Mesenchymal stem cell (in vitro differentiated cells and primary cell): Measurements from ENCODE around the gene TSGA10.

Source experiments
- DNase-seq: peaks from one replicate; pipeline ENCODE4 v3.0.0-alpha.2; 2013
- H2AFZ ChIP-seq: one replicate; pipeline ENCODE4 v1.6.1; 2013; ENCODE audit warnings: low read depth, mild to moderate bottlenecking, control low read depth, inconsistent platforms, low read length, moderate library complexity
- H2AK5ac ChIP-seq: 2 replicates; pipeline ENCODE4 v1.6.1; 2013; ENCODE audit warnings: low read length, moderate library complexity, mild to moderate bottlenecking, inconsistent platforms; ENCODE audit not compliant: severe bottlenecking
- H2BK120ac ChIP-seq: one replicate; pipeline ENCODE4 v1.6.1; 2013; ENCODE audit warnings: low read depth, mild to moderate bottlenecking, inconsistent platforms, low read length, moderate library complexity
- H2BK12ac ChIP-seq, 2 experiments: one replicate each; pipeline ENCODE4 v1.6.1; 2013; ENCODE audit warnings: inconsistent platforms in 2 of 2, low read length in 2 of 2, mild to moderate bottlenecking in 2 of 2, moderate library complexity in 2 of 2, control low read depth in 1 of 2
- H2BK15ac ChIP-seq: one replicate; pipeline ENCODE4 v1.6.1; 2013; ENCODE audit warnings: mild to moderate bottlenecking, low read depth, inconsistent platforms; ENCODE audit not compliant: poor library complexity, severe bottlenecking
- H2BK5ac ChIP-seq: 2 replicates; pipeline ENCODE4 v1.6.1; 2013; ENCODE audit warnings: low read depth, mild to moderate bottlenecking, low read length, control low read depth, inconsistent platforms; ENCODE audit not compliant: poor library complexity, severe bottlenecking
- H3K14ac ChIP-seq, 2 experiments: one replicate each; pipeline ENCODE4 v1.6.1; 2013; ENCODE audit warnings: inconsistent platforms in 2 of 2, low read length in 2 of 2, control low read depth in 1 of 2, mild to moderate bottlenecking in 1 of 2, moderate library complexity in 1 of 2
- H3K18ac ChIP-seq, 2 experiments: one replicate each; pipeline ENCODE4 v1.6.1; 2013; ENCODE audit warnings: inconsistent platforms in 2 of 2, low read length in 2 of 2, control low read depth in 1 of 2, low read depth in 1 of 2, mild to moderate bottlenecking in 1 of 2
- H3K23ac ChIP-seq, 2 experiments: one replicate each; pipeline ENCODE4 v1.6.1; 2013; ENCODE audit warnings: inconsistent platforms in 2 of 2, low read length in 2 of 2, mild to moderate bottlenecking in 2 of 2, moderate library complexity in 2 of 2, control low read depth in 1 of 2
- H3K27ac ChIP-seq: 2 replicates; pipeline ENCODE4 v1.5.1; 2013; ENCODE audit warnings: mild to moderate bottlenecking, moderate library complexity, low read length, control low read depth, inconsistent platforms; ENCODE audit not compliant: poor library complexity, severe bottlenecking
- H3K27me3 ChIP-seq, 2 experiments: 2 replicates each; pipeline versions ENCODE4 v1.6.1 to v1.7.0; 2013; ENCODE audit warnings: low read length in 2 of 2, mild to moderate bottlenecking in 2 of 2, moderate library complexity in 2 of 2, control low read depth in 1 of 2, inconsistent platforms in 1 of 2; ENCODE audit not compliant: control insufficient read depth in 1 of 2, insufficient read depth in 1 of 2
- H3K36me3 ChIP-seq, 2 experiments: 2 replicates each; pipeline versions ENCODE4 v1.6.1 to v1.7.0; 2013; ENCODE audit warnings: low read length in 2 of 2, control low read depth in 1 of 2, inconsistent platforms in 1 of 2, low read depth in 1 of 2, mild to moderate bottlenecking in 1 of 2; ENCODE audit not compliant: insufficient read depth in 2 of 2, control insufficient read depth in 1 of 2
- H3K4ac ChIP-seq, 2 experiments: one replicate each; pipeline ENCODE4 v1.6.1; 2013; ENCODE audit warnings: inconsistent platforms in 2 of 2, low read length in 2 of 2, mild to moderate bottlenecking in 2 of 2, moderate library complexity in 2 of 2, control low read depth in 1 of 2, low read depth in 1 of 2
- H3K4me1 ChIP-seq: 2 replicates; pipeline ENCODE4 v1.6.1; 2013; ENCODE audit warnings: low read depth, low read length, control low read depth; ENCODE audit not compliant: control insufficient read depth, insufficient read depth
- H3K4me2 ChIP-seq: 2 replicates; pipeline ENCODE4 v1.6.1; 2013; ENCODE audit warnings: low read length, mild to moderate bottlenecking, inconsistent platforms; ENCODE audit not compliant: poor library complexity, severe bottlenecking
- H3K4me3 ChIP-seq, 2 experiments: 2 replicates each; pipeline versions ENCODE4 v1.5.1 to v1.7.0; 2013; ENCODE audit warnings: low read length in 2 of 2, mild to moderate bottlenecking in 2 of 2, control low read depth in 1 of 2, low read depth in 1 of 2; ENCODE audit not compliant: insufficient read depth in 1 of 2
- H3K79me1 ChIP-seq: replicated peaks from 2 replicates; pipeline ENCODE4 v1.6.1; 2013; ENCODE audit warnings: mild to moderate bottlenecking, control low read depth, low read length, inconsistent platforms; ENCODE audit not compliant: poor library complexity, severe bottlenecking
- H3K9ac ChIP-seq: 2 replicates; pipeline ENCODE4 v1.7.0; 2013; ENCODE audit warnings: mild to moderate bottlenecking, low read length, moderate library complexity
- H3K9me3 ChIP-seq: 2 replicates; pipeline ENCODE4 v1.7.0; 2013; ENCODE audit warnings: mild to moderate bottlenecking, low read length; ENCODE audit not compliant: control insufficient read depth
- H4K8ac ChIP-seq: one replicate; pipeline ENCODE4 v1.6.1; 2013; ENCODE audit warnings: inconsistent platforms, mild to moderate bottlenecking, low read length, moderate library complexity
- H4K91ac ChIP-seq: one replicate; pipeline ENCODE4 v1.6.1; 2013; ENCODE audit warnings: mild to moderate bottlenecking, low read length, inconsistent platforms
- WGBS: methylation state at CpG from one replicate; pipeline ENCODE4 v1.1.7; 2013; ENCODE audit warnings: mixed read lengths; 5-methylcytosine and 5-hydroxymethylcytosine counted together

The TSGA10 gene

GRCh38 chr2:99180755-99181623 is 26.2 kb upstream of the TSGA10 start, which contains the start of the genes MITD1 and MRPL30:
TSS of gene MITD1 (minus strand) at chr2:99181058. CDS start at chr2:99180981, 77 bp downstream.
TSS of gene MRPL30 (plus strand) at chr2:99181184. CDS start at chr2:99186204, 5,020 bp downstream.
- peak; percentile 98 for DNase-seq
- Histone ChIP-seq H3K4ac (peak within 1 kb of the TSS in 1 of 2 experiments; percentile 47), H3K4me2 (peak within 1 kb of the TSS; percentile 94), H3K9ac (peak within 1 kb of the TSS; percentile 97), H3K27me3 (no peaks in the 10 kb centered on the region), H4K91ac (peak within 1 kb of the TSS; percentile 84), H2BK12ac (no peak within 1 kb of the TSS), H3K18ac (peak within 1 kb of the TSS; percentile 85 to 88), H3K4me3 (peak within 1 kb of the TSS; percentile 82 to 99), H3K4me1 (peaks cover 4% of the 10 kb centered on the region), H4K8ac (peak within 1 kb of the TSS; percentile 95), H2BK120ac (peak within 1 kb of the TSS; percentile 8), H3K36me3 (no peaks in the 10 kb centered on the region), H3K23ac (no peak within 1 kb of the TSS), H2BK15ac (peak within 1 kb of the TSS; percentile 65), H3K79me1 (peaks cover 22% of the 10 kb centered on the region), H3K14ac (peak within 1 kb of the TSS in 1 of 2 experiments; percentile 39), H2AK5ac (no peak within 1 kb of the TSS), H2AFZ (peak within 1 kb of the TSS; percentile 91), H3K27ac (peak within 1 kb of the TSS; percentile 94), H2BK5ac (peak within 1 kb of the TSS; percentile 69), H3K9me3 (no peaks in the 10 kb centered on the region)
- WGBS, result under 1% methylated on average over 39 of the region's 39 CpGs

DNA sequence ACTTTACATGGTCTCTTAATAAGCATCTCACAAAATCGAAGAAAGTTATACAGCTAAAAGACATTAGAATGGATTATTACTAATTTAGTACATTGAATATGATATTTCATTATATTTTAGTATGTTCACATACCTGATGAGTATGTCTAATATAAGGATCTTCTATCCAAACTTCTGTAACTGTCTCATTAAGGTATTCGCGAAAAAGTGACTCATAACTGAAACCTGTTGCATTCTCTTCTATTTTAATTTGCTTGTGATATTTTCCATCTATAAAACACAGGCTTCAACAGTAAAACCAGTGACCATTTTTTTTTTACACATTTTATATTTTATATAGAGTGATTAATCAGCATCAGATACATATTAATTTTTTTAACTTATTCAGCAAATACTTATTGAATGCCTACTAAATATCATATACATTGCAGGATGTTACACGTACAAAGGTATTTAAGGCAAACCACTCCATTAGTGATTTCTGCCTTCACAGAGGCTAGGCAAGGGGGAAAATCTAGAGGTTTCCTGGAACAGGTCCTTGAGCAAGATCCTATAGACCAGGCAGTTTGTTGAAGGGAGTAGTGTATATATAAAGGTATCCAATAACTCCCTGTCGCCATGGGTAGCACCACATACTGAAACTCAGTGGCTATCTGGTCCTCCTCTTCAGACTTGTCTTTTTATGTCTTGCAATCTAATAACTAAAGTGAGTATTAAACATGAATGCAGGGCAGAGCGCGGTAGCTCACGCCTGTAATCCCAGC is 16.8 kb upstream of the TSGA10 start:
- Histone ChIP-seq H3K18ac (no peak overlapping the region), H3K4me3 (no peak overlapping the region), H3K9me3 (no peaks in the 10 kb centered on the region), H3K4me1 (no peaks in the 10 kb centered on the region), H3K4me2 (no peak overlapping the region), H4K8ac (no peak overlapping the region), H2BK15ac (no peak overlapping the region), H2BK120ac (no peak overlapping the region), H3K14ac (no peak overlapping the region), H3K23ac (no peak overlapping the region), H2AFZ (no peak overlapping the region), H4K91ac (no peak overlapping the region), H2BK12ac (no peak overlapping the region), H3K9ac (no peak overlapping the region), H3K36me3 (peaks cover 8 to 61% of the 10 kb centered on the region in 2 experiments), H3K27me3 (no peaks in the 10 kb centered on the region), H2AK5ac (no peak overlapping the region), H3K4ac (no peak overlapping the region), H3K27ac (no peak overlapping the region), H3K79me1 (peaks cover 13% of the 10 kb centered on the region), H2BK5ac (no peak overlapping the region)
- WGBS, result 100% methylated on average over 6 of the region's 8 CpGs
- no peak for DNase-seq

- Histone ChIP-seq H2BK12ac (no peak overlapping the region), H3K9me3 (no peaks in the 10 kb centered on the region), H3K79me1 (peaks cover 10% of the 10 kb centered on the region), H3K27ac (no peak overlapping the region), H4K8ac (no peak overlapping the region), H2BK15ac (no peak overlapping the region), H2AFZ (no peak overlapping the region), H3K36me3 (peaks cover 8 to 80% of the 10 kb centered on the region in 2 experiments), H3K4ac (no peak overlapping the region), H3K14ac (no peak overlapping the region), H2BK120ac (no peak overlapping the region), H3K18ac (no peak overlapping the region), H3K4me3 (no peak overlapping the region), H3K4me2 (no peak overlapping the region), H2AK5ac (no peak overlapping the region), H4K91ac (no peak overlapping the region), H3K9ac (no peak overlapping the region), H2BK5ac (no peak overlapping the region), H3K4me1 (no peaks in the 10 kb centered on the region), H3K27me3 (no peaks in the 10 kb centered on the region), H3K23ac (no peak overlapping the region)
- DNase-seq, result no peak
- WGBS, result 100% methylated on average over 1 of the region's 1 CpG
Observed at GRCh38 chr2:99169534-99169933, 14.8 kb upstream of the TSGA10 start.

DNA sequence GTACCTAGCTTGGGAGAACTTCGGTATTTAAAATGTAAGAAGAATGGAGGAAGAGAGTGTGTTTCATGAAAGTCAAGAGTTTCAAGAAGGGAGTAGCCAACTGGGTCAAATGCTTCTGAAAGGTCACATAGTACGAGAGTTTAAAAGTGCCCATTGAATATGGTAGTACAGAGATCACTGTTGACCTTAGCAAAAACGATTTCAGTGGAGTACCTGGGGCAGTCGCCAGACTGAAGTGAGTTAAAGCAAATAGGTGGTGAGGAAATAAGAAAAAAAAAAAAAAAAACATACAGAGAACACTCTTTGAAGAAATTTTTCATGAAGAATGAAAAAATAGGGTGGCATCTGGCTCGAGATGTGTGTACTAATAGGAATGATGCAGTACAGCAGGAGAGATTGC is 11.5 kb upstream of the TSGA10 start:
- no peaks in the 10 kb centered on the region for H3K27me3 ChIP-seq
- peaks cover 5% of the 10 kb centered on the region for H3K79me1 ChIP-seq
- no peak overlapping the region for H4K8ac ChIP-seq
- WGBS, result 92% methylated on average over 4 of the region's 5 CpGs
- no peak overlapping the region for H3K18ac ChIP-seq
- no peak overlapping the region for H2BK120ac ChIP-seq
- H3K14ac ChIP-seq, result no peak overlapping the region
- H3K4ac ChIP-seq, result no peak overlapping the region
- no peak overlapping the region for H3K4me2 ChIP-seq
- H3K4me3 ChIP-seq, result no peak overlapping the region
- no peaks in the 10 kb centered on the region for H3K9me3 ChIP-seq
- no peak overlapping the region for H4K91ac ChIP-seq
- peaks cover 5 to 83% of the 10 kb centered on the region in 2 experiments for H3K36me3 ChIP-seq
- H2AFZ ChIP-seq, result no peak overlapping the region
- H3K4me1 ChIP-seq, result no peaks in the 10 kb centered on the region
- no peak for DNase-seq
- H3K9ac ChIP-seq, result no peak overlapping the region
- H2BK15ac ChIP-seq, result no peak overlapping the region
- H2BK5ac ChIP-seq, result no peak overlapping the region
- no peak overlapping the region for H3K27ac ChIP-seq
- no peak overlapping the region for H2BK12ac ChIP-seq
- no peak overlapping the region for H3K23ac ChIP-seq
- H2AK5ac ChIP-seq, result no peak overlapping the region
